Psoas muscle (tissue), 8 donors: ENCODE results near the gene IFITM5. TPM values are rescaled to one million over a fixed set of nuclear protein-coding genes. Genes with fewer than 3 reads are reported as not detected.

Experiments used
- ATAC-seq, 4 donors: fragments of 200-7000 bp; cut with Tn5 transposase; one replicate each; pipeline ENCODE4 v1.9.1; 2020; ENCODE audit warnings: moderate library complexity in 3 of 4, mild to moderate bottlenecking in 2 of 4
- DNase-seq, 2 donors: peaks; one replicate each; pipeline ENCODE4 v3.0.0-alpha.2; 2020
- H3K27ac ChIP-seq: fragments of 200-600 bp; one replicate; pipeline ENCODE4 v1.8.0; 2022
- H3K27me3 ChIP-seq, 3 donors: fragments of 200-600 bp in 1 of 3; one replicate each; pipeline versions ENCODE4 v1.6.1 to v1.8.0; 2013 to 2022; ENCODE audit warnings: low read length in 2 of 3, mild to moderate bottlenecking in 2 of 3, moderate library complexity in 1 of 3; ENCODE audit not compliant: insufficient read depth in 3 of 3
- H3K36me3 ChIP-seq, 2 donors: fragments of 200-600 bp in 1 of 2; one replicate each; pipeline versions ENCODE4 v1.6.1 to v1.8.0; 2013 to 2022; ENCODE audit warnings: low read depth in 1 of 2, mild to moderate bottlenecking in 1 of 2, moderate library complexity in 1 of 2; ENCODE audit not compliant: insufficient read depth in 1 of 2
- H3K4me1 ChIP-seq: fragments of 200-600 bp; one replicate; pipeline ENCODE4 v1.8.0; 2022
- H3K4me3 ChIP-seq: fragments of 200-600 bp; one replicate; pipeline ENCODE4 v1.8.0; 2022; ENCODE audit warnings: mild to moderate bottlenecking
- H3K9me3 ChIP-seq: fragments of 200-600 bp; one replicate; pipeline ENCODE4 v1.8.0; 2022
- WGBS, 3 donors: extraction: QIAGEN DNeasy Blood & Tissue Kit; methylation state at CpG; one replicate each; pipeline versions ENCODE4 v1.1.6 to v1.1.7; 2013; 5-methylcytosine and 5-hydroxymethylcytosine counted together
- intact Hi-C, 2 donors: fragments of 100-400 bp; cut with DNase I; formaldehyde crosslinking; loops; one replicate each; pipeline versions ENCODE4 v1.11.0 to v1.14.2; 2022
- polyA plus RNA-seq, 3 donors: library from polyadenylated mRNA; stranded (reverse); fragments of 200-250 nt; gene quantifications; one replicate each; pipeline ENCODE4 v1.2.3, GENCODE V29; 2013
- total RNA-seq, 4 donors: library from RNA; stranded (reverse); fragmentation: NEBNext Ultra II Directional in 2 of 4; extraction: Animal tissue kit (Norgen Biotek cat#: 25700) in 2 of 4; gene quantifications; one replicate each; pipeline versions ENCODE4 v1.2.1 to v1.2.4, GENCODE V29; 2021 to 2023
- TF ChIP-seq, protein P1 (sequence below): fragments of 200-600 bp; IDR thresholded peaks from one replicate; pipeline ENCODE4 v1.8.0; 2022; ENCODE audit warnings: antibody characterized with exemption
- donor health status: healthy with polysubstance abuse.
- donor health status: DM: no; HTN: no; CAD: no; lungs with moderate emphysema.
- donor health status: Bipolar disorder and iron deficiency.
- donor health status: healthy.
- donor health status: DM: yes; HTN: yes; CAD: no.
- donor health status: DM: no; HTN: no; CAD: no.
- donor health status: DM: no; HTN: no; CAD: no.
- donor health status: DM: yes; HTN: yes; CAD: no.

The IFITM5 gene
- total and polyA plus RNA-seq, 7 donors = not detected

DNA sequence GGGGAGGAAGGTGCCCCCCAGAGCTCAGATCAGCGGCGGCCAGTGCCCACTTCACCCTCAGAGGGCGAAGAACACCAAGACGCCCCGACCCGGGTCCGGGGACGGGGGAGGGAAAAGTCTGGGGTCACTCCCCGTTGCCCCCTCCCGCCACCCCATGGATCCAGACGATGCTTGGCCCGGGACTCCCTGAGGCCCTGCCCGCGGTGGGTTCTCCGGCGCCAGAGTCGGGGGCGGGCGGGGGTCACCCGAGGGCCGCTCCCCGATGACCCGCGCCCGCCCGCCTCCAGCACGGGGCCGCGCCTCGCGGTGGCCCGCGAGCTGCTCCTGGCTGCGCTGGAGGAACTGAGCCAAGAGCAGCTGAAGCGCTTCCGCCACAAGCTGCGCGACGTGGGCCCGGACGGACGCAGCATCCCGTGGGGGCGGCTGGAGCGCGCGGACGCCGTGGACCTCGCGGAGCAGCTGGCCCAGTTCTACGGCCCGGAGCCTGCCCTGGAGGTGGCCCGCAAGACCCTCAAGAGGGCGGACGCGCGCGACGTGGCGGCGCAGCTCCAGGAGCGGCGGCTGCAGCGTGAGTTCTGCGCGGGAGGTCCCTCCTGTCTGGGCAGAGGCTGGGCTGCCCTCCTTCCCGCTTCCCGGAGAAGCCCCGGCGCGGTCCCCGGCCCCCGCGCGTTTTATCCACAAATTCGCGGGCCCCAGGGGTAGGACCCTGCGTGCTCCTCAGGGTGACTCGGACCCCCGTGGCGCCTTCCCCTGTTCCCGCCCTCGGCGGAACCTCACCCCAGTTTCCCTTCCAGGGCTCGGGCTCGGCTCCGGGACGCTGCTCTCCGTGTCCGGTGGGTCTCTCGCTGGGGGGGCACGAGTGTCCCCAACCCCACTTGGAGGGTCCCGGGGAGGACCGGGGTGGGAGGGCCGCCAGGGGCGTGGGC, 20.0 kb downstream of the IFITM5 start:
- Histone ChIP-seq H3K9me3 (no peaks in the 10 kb centered on the region), H3K27ac (no peak overlapping the region), H3K36me3 (no peaks in the 10 kb centered on the region), H3K4me1 (no peaks in the 10 kb centered on the region), H3K4me3 (peak overlapping the region; percentile 28), H3K27me3 (peaks cover 0 to 59% (median 42%) of the 10 kb centered on the region in 3 donors)
- ATAC-seq = peak in 1 of 4 donors; percentile 41
- DNase-seq = peak in 1 of 2 donors; percentile 55
- intact Hi-C loops = no loop called here
- TF ChIP-seq, protein P1, sequence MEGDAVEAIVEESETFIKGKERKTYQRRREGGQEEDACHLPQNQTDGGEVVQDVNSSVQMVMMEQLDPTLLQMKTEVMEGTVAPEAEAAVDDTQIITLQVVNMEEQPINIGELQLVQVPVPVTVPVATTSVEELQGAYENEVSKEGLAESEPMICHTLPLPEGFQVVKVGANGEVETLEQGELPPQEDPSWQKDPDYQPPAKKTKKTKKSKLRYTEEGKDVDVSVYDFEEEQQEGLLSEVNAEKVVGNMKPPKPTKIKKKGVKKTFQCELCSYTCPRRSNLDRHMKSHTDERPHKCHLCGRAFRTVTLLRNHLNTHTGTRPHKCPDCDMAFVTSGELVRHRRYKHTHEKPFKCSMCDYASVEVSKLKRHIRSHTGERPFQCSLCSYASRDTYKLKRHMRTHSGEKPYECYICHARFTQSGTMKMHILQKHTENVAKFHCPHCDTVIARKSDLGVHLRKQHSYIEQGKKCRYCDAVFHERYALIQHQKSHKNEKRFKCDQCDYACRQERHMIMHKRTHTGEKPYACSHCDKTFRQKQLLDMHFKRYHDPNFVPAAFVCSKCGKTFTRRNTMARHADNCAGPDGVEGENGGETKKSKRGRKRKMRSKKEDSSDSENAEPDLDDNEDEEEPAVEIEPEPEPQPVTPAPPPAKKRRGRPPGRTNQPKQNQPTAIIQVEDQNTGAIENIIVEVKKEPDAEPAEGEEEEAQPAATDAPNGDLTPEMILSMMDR = no peak
- 8 to 15% (median 9%) methylated on average over 72 to 97 of the region's 97 CpGs for WGBS, 3 donors

DNA sequence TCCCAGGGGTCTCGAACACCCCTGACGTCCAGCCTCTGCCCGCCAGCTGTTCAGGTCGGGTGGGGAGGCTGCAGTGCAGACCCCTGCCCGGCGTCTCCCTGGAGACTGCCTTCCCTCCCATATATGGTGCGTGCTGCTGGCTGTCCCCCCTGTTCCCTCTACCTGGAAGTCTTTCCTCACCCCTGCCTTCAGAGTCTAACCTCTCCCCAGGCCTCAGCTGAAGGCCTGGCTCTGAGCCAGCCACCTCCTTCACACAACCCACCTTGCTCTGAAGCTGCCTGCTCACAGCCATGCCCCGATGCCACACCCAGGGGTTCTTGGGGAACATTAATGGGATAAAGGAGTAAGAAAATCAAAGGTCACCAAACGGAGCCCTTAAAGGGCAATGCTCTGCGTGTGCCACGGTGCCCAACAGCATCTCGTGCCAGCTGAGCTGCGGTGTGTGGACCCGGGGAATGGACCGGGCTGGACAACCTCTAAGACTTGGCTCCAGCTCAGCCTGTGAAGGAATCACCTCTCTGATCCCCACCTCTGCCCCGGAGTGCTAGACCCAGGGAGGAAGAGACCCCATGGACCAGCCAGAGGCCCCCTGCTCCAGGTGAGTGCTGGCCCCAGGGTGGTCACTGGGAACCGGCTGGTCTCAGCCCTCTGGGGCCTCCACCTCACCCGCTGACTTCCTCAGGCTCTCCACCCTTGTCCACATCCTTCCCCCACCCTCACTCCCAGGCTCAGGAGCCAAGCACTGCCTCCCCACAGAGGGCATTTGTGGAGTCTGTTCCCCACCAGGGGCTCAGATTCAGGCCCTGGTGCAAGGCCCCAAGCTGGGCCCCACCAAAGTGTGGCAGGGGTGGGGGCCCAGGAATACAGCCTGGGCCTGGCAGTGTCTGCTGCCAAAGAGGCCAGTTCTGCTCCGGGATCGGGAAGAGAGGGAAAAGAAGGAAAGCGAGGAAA, 21.1 kb downstream of the IFITM5 start, which contains the start of gene NLRP6:
Gene NLRP6, plus strand, starts transcription at position 407 of the 951 bp plus-strand sequence. Its CDS starts 163 bp downstream, at position 570.
- WGBS, 3 donors = 65 to 73% (median 68%) methylated on average over 20 to 21 of the region's 21 CpGs
- DNase-seq = no peak
- no peaks in the 10 kb centered on the region for H3K4me1 ChIP-seq
- TF ChIP-seq, protein P1 = no peak
- peaks cover 0 to 54% (median 38%) of the 10 kb centered on the region in 3 donors for H3K27me3 ChIP-seq
- intact Hi-C loops = no loop called here
- no peak within 1 kb of the TSS for H3K4me3 ChIP-seq
- no peaks in the 10 kb centered on the region for H3K9me3 ChIP-seq
- no peaks in the 10 kb centered on the region for H3K36me3 ChIP-seq
- no peak for ATAC-seq
- no peak within 1 kb of the TSS for H3K27ac ChIP-seq

DNA sequence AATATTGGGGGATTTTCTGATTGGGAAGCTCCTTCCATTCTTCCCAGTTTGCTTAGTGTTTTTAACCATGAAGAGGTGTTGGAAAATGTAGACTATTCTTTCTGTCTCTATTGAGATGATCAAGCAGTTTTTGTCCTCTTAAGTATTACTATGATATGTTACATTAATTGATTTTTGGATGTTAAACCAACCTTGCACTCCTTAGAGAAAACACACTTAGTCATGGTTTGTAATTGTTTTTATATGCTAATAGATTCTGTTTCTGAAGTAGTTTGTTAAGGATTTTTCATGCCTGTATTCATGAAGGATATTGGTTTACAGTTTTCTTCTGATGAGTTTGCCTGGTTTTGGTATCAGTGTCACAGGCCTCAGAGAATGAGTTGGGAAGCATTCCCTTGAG, 23.1 kb downstream of the IFITM5 start:
- Histone ChIP-seq H3K9me3 (no peaks in the 10 kb centered on the region), H3K36me3 (no peaks in the 10 kb centered on the region), H3K27ac (no peak overlapping the region), H3K27me3 (peaks cover 0 to 42% (median 28%) of the 10 kb centered on the region in 3 donors), H3K4me3 (no peak overlapping the region), H3K4me1 (no peaks in the 10 kb centered on the region)
- intact Hi-C loops = no loop called here
- no peak for ATAC-seq
- DNase-seq = no peak
- TF ChIP-seq, protein P1 = no peak

DNA sequence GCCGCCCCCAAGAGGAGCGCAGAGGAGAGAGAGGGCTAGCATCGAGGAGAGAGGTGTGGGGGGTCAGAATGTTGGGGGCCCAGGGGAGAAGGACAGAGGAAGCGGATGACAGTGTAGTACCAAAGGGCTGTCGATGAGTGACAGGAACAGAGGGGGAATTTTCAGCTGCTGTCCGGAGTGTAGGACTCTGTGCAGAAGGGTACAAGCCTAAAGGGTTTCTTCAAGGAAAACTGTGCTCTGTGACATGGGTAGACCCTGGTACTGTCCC, 26.5 kb downstream of the IFITM5 start:
- no peak for ATAC-seq
- H3K36me3 ChIP-seq = no peaks in the 10 kb centered on the region
- H3K9me3 ChIP-seq = no peaks in the 10 kb centered on the region
- no peak for DNase-seq
- TF ChIP-seq, protein P1 = no peak
- no peak overlapping the region for H3K4me3 ChIP-seq
- intact Hi-C loops = no loop called here
- no peaks in the 10 kb centered on the region for H3K4me1 ChIP-seq
- H3K27ac ChIP-seq = no peak overlapping the region
- 64 to 75% (median 73%) methylated on average over 6 of the region's 6 CpGs for WGBS, 3 donors
- peaks cover 0 to 24% (median 3%) of the 10 kb centered on the region in 3 donors for H3K27me3 ChIP-seq
